Activated CD8-positive, alpha-beta memory T cell treated with anti-CD3 and anti-CD28 coated beads for 1 hour (primary cell): ENCODE measurements around the gene ST6GALNAC3.

Source experiments
- DNase-seq, 2 donors: peaks; one replicate each; pipeline ENCODE4 v3.0.0-alpha.2; 2020; ENCODE audit warnings: low read depth in 1 of 2; ENCODE audit errors: extremely low read depth in 1 of 2

Gene ST6GALNAC3

DNA sequence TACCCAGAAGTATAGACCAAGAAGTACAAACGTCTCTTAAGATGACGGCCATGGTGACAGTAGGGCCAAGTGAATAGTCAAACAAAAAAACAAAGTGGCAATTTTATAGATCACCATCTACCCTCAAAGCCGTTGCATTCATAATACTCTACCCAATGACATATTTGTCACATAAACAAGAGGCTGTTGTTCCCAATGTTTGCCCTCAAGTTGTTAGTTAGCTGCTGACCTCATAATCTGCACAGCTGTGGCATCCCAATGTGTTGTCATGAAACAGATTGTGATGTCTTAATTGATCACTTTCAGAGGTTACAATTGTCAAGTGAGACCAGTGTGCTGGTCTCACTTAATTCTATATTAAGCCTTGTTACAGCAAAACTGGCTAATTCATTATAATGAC is 333.8 kb downstream of the ST6GALNAC3 start:
- DNase-seq, result no peak

GRCh38 chr1:76410499-76410898 is 336.0 kb downstream of the ST6GALNAC3 start:
- no peak for DNase-seq

- no peak for DNase-seq
Measured at GRCh38 chr1:76418531-76418930, 344.0 kb downstream of the ST6GALNAC3 start.

DNA sequence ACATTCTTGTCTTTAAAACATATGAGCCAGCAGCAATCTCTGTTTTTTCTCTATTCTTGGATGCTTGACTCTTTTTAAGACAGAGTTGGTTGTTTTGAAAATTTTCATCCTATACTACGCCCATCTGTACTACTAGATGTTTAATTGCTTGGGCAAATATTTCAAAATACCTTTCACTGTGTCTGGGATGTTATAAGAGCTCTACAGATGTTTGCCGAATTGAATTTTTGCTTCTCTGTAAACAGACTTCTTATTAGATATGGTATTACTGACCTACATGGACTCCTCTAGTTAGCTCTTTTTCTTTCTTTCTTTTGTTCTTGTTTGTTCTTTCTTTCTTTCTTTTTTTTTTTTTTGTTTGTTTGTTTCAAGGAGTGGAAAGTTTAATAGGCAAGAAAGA is 345.1 kb downstream of the ST6GALNAC3 start:
- DNase-seq, result no peak

GRCh38 chr1:76425201-76426145 is 350.9 kb downstream of the ST6GALNAC3 start:
- DNase-seq, result no peak

- DNase-seq, result no peak
Measured at GRCh38 chr1:76426606-76427005, 352.1 kb downstream of the ST6GALNAC3 start.

GRCh38 chr1:76428028-76428427 is 353.5 kb downstream of the ST6GALNAC3 start:
- no peak for DNase-seq

GRCh38 chr1:76430531-76430930 is 356.0 kb downstream of the ST6GALNAC3 start:
- DNase-seq, result no peak

DNA sequence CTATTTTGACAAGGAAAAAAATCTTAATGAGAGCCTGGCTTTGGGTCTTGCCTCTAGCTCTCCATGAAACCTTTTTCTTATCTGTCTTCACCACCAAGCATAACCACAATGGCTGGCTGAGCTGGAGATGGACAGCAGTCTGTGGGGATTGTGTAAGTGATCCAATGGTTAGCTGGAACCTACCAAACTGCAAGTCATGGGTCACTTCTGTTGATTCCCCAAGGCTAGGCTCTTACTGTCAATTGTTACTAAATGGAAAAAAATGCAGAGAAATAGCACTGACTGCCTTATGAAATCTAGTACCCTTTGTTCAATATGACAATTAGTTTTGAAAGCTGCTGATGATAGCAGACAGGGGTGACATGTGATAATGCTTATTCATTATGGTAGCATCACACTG is 359.0 kb downstream of the ST6GALNAC3 start:
- DNase-seq, result no peak

- no peak for DNase-seq
Measured at GRCh38 chr1:76443217-76443616, 368.7 kb downstream of the ST6GALNAC3 start.

DNA sequence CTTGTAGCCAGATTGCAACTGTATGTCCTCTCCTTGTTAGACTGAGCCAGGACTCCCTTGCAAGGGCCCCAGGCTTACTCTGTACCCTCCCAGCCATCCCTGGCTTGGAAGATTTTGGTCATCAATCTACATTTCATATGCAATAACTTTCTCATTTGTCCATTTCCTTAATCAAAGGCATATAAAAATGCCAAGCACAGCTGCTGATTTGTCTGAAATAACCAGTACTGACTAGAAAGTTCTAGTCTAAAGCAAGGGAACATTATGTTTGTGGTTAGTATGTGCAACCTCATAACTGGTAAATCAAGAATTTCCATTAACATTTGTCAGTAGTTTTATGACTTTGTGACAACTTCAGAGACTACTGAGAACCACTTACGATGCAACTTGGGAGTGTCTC is 370.2 kb downstream of the ST6GALNAC3 start:
- no peak for DNase-seq

GRCh38 chr1:76450229-76450628 is 375.7 kb downstream of the ST6GALNAC3 start:
- no peak for DNase-seq

DNA sequence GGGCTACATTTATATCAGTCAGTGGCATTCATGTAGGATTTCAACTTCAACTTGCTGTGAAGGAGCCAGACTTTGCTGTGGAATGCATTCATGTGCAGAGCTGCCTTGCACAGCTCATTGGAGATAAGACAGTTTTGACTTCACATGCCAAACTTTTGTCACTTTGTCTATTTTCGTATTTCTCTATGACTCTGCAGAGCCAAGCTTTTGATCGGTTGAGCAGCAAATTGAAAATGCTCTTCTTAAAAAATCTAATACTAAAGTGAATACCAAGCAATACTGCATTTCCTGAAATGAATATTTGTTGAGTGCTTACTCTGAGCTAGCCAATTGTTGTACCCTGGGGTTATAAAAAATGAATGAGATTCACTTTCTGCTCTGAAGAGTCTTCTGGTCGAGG is 388.7 kb downstream of the ST6GALNAC3 start:
- no peak for DNase-seq

DNA sequence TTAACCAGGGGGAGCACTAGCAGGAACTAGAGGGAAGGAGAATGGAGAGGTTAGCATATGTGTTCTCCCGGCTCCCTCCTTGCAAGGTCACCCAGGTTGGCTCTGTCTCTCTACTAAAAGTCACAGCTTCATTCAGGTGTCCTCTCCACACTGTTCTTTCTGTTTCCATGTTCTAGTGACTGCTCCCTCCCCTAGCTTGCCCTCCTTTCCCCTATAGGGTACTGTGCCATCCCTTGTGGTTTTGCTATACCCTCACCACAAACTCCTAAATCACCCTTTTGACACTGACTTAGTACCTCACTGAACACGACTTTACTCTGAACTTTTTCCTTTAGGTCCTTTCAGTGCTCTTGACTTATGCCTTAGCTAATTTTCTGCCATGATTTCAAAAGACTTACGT is 389.3 kb downstream of the ST6GALNAC3 start:
- no peak for DNase-seq

DNA sequence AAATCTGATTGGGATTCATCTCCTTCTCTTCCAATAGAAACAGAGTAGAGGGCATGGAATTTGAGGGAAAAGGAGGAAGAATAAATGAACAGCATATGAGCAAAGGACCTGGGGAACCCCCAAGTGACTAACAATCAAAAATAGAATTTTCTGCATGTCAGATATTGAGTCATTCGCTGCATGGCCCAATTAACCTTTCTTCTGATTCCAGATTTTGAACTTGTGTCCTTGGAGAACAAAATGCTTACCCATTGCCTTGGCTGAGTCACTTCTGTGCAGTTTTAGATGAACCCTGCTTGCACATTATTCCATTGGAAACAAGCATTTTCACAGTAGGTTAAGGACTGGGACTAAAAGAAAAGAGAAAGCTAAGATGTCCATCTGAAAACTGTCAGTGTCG is 390.5 kb downstream of the ST6GALNAC3 start:
- no peak for DNase-seq

GRCh38 chr1:76470166-76470565 is 395.6 kb downstream of the ST6GALNAC3 start:
- no peak for DNase-seq

GRCh38 chr1:76471536-76471935 is 397.0 kb downstream of the ST6GALNAC3 start:
- DNase-seq, result no peak

DNA sequence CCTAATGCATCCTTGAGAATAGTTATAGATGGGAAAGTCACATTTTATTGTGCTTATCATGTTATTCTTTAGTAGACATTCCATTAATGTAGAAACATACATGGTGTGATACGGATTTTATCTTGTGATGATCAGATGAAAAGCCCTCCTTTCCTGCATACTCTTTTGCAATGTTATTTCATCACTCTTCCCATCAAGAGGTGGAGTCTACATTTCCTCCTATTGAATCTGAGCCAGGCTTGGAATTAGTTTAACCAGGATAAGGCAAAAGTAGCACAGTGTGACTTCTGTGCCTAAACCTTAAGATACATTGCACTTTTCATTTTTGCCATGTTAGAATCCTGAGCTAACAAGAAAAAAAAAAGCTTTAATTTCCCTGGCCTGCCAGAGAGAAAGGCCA is 399.0 kb downstream of the ST6GALNAC3 start:
- no peak for DNase-seq

DNA sequence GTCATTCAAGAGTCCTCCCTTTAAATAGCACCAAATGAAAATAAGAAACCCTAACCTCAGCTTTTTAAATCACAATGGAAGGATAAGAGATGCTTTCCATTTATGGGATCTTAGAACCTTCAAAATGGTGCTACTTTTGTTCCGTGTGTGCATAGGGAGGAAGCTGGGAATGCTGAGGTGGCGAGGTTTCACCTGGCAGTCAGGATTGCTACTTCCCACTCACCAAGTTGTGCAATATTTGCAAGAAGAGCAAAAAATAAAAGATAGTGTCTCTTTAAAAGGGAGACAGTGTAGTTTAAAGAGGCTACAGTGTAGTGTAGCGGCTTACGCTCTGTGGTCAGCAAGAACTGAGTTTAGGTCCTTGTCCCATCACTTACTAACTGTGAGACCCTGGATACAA is 400.4 kb downstream of the ST6GALNAC3 start:
- no peak for DNase-seq

DNA sequence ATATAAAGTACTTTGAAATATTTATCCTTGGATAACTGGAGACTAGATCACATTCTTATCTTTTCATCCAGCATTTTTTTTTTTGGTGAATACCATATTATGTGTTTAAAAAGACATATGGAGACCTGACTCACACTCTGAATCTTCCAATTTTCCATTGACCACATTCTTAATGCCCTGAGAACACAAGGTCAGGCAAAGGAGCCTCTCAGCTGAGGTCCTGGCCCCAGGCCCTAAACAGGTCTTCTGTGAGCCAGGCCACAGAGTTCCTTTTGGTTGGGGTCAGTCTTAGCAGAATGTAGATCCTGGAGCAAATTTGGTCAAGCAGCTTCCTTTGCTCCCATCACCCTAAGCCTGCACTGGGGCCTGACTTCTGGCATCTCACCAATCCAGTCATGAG is 402.6 kb downstream of the ST6GALNAC3 start:
- no peak for DNase-seq

DNA sequence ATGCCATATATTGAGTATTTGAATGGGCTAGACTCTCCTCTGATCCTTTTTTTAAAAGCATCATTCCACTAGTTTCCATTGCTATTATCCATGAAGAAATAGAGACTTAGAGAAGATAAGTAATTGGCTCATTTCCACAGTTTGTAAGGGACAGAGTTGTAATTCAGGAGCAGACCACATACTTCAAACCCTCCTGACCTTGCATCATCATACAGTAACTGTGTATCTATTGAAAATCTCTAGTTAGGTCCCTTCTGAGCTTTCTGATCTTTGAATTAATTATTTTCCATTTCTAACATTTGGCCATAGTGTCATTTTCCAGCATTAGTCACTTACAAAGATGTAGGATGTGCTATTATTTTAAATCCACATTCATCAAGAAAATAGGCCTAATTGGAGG is 406.3 kb downstream of the ST6GALNAC3 start:
- DNase-seq, result no peak

DNA sequence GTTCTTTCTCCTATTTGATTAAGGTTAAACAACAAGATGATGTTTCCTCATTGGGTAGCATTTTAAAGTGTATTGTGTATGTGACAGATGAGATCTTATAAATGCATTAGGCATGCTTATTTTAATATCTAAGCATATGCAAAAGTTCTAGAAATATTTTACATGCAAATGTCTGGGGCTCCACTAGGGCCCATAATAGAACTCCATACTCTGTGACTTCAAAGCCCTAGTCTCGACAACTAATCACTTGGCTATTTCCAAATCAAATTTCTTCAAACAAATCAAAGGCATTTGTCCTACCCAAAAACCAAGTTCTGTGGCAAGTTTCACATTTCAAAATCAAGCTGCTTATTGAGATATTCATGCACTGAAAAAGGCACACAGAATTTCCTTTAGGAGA is 407.1 kb downstream of the ST6GALNAC3 start:
- DNase-seq, result no peak

GRCh38 chr1:76482272-76482671 is 407.7 kb downstream of the ST6GALNAC3 start:
- DNase-seq, result no peak
